GM19035 (cell line): ENCODE measurements around the gene CFAP126.
"Not testable (repeated sequence)": the region's sequence is repeated elsewhere in the genome, so short reads cannot be mapped to it uniquely, and the experiment has no call there.

Experiments
- ATAC-seq: cut with Tn5 transposase; IDR thresholded peaks from one replicate; pipeline ENCODE4 v1.9.1; 2021; ENCODE audit not compliant: unreplicated experiment

The CFAP126 gene

GRCh38 chr1:161382214-161383019 lies 14.7 kb upstream of the CFAP126 start:
- no peak for ATAC-seq

GRCh38 chr1:161381707-161382106 lies 14.0 kb upstream of the CFAP126 start:
- ATAC-seq: no peak

- ATAC-seq: no peak
These were observed 11.4 kb upstream of the CFAP126 start for GRCh38 chr1:161379071-161379470.

DNA sequence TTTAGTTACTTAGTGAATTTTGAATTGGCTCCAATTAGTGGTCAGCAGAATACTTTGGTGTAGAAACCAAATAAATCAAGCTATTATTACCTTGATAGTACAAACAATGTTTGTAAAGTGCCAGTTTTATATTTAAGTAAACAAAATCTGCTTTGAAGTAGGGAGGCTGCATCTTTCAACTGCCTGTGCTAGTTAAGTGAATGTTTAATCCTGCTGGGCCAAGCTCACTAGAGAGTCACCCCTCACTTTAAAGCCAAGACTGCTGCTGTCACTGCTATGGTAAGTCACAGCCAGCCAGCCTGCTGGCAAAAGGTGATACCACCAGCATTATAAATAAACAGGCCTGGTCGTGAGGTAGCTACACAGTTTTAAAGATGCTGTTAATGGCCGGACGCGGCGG lies 10.3 kb upstream of the CFAP126 start:
- no peak for ATAC-seq

DNA sequence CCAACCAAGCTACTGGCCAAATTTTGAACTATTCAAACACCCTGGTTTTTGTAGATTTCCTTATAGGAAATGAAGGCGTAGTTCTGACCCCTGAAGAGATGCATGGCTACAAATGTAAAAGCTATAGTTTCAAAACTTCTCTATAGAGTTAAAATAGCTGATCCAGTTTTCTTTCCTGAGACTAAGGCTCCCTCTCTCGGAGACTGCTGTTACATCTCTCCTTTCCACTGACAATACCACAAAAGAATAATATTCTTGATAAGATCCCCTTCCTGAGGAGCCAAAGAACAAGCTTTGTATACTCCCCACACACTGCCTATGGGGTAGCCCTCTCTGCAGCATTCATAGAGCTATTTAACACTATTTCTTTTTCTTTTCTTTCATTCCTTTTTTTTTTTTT lies 6.7 kb upstream of the CFAP126 start:
- ATAC-seq: no peak

DNA sequence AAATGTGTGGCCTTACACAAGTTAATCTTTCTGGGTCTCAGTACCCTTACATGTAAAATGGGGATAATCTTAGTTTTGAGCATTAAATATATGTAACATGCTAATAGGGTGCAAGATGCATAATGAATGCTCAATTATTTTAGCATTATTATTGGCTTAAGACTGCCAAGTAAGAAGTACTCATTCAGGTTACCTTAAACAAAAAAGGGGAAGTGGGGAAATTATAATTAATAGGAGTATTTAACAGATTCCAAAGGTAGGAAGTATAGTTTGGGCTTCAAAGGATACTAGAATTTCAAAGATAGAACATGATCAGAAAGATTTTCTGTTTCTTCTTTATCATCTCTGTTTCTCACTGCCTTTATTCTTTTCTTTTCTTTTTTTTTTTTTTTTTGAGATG lies 5.8 kb upstream of the CFAP126 start:
- no peak for ATAC-seq

GRCh38 chr1:161365207-161365606 lies 2.5 kb downstream of the CFAP126 start:
- ATAC-seq: no peak

- no peak for ATAC-seq
These were observed 3.3 kb downstream of the CFAP126 start for GRCh38 chr1:161364332-161364731.

GRCh38 chr1:161359291-161359690 lies 8.4 kb downstream of the CFAP126 start:
- ATAC-seq: no peak

- no peak for ATAC-seq
These were observed 10.6 kb downstream of the CFAP126 start for GRCh38 chr1:161357073-161357472.

- ATAC-seq: no peak
These were observed 16.2 kb downstream of the CFAP126 start for GRCh38 chr1:161351482-161351881.

GRCh38 chr1:161350671-161351070 lies 17.0 kb downstream of the CFAP126 start:
- no peak for ATAC-seq

- no peak for ATAC-seq
These were observed 24.9 kb downstream of the CFAP126 start for GRCh38 chr1:161342821-161343220.

GRCh38 chr1:161342177-161342576 lies 25.5 kb downstream of the CFAP126 start:
- no peak for ATAC-seq

DNA sequence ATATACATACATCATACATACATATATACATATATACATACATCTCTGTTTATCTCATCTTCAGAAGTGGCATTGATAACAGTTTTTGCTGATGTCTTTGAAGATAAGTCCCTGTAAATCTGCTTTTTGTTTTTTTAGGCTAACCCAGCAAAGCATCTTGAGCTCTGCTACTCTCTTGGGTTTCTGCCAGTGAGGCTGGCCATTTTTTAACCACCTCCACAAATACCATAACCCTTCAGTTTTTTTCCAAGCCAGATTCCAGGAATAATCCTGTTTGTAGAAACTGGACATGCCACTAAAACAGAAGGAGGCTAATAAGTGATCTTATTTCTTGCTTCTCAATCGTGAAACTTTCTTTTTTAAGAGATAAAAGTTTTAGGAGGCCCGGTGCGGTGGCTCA lies 31.9 kb downstream of the CFAP126 start:
- ATAC-seq: no peak

GRCh38 chr1:161333166-161333565 lies 34.5 kb downstream of the CFAP126 start:
- no peak for ATAC-seq

DNA sequence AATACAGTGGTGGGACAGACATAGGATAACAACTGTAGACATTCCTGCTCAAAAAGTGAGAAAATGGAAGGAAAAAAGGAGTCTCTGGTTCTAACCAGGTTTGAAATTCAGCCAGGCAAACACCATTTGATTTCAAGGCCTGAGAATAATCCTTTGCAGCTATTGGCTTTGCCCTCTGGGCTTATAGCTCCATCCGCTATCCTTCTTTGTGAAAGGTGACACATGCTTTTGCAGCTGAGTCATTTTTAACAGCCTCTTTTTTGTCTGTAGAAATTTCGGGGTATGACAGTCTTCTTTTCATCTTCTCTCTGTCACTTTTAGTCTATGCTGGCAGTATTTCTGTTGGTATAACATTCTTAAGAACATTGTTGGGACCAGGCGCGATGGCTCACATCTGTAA lies 37.3 kb downstream of the CFAP126 start:
- no peak for ATAC-seq

DNA sequence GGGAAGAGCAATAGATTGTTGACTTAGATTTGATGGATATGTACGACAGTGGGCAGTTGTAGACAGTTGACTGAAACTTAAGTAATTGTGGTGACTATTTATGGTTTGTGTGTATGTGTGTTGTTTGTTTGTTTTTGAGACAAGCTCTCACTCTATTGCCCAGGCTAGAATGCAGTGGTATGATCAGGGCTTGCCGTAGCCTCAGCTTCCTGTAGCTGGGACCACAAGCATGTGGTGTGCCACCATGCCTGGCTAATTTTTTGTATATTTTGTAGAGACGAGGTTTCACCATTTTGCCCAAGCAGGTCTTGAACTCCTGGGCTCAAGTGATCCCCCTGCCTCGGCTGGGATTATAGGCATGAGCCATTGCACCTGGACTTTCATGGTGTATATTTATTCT lies 43.7 kb downstream of the CFAP126 start:
- no peak for ATAC-seq

DNA sequence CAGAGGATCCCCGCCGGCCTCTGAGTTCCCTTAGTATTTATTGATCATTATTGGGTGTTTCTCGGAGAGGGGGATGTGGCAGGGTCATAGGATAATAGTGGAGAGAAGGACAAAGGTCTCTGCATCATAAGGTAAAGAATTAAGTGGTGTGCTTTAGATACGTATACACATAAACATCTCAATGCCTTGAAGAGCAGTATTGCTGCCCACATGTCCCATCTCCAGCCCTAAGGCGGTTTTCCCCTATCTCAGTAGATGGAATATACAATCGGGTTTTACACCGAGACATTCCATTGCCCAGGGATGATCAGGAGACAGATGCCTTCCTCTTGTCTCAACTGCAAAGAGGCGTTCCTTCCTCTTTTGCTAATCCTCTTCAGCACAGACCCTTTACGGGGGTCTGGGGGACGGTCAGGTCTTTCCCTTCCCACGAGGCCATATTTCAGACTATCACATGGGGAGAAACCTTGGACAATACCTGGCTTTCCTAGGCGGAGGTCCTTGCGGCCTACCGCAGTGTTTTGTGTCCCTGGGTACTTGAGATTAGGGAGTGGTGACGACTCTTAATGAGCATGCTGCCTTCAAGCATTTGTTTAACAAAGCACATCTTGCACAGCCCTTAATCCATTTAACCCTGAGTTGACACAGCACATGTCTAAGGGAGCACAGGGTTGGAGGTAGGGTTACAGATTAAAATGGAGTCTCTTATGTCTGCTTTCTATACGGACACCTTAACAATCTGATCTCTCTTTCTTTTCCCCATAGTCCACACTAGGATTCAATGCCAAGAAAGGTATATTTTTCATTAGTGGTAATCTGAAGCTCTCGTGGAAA lies 51.6 kb downstream of the CFAP126 start:
- ATAC-seq: not testable (repeated sequence)
